SU-DHL-6 (cell line): ENCODE data around the gene PIAS2.

Experiments used
- H2AFZ ChIP-seq: fragments of 200-600 bp; sonication (generic); 2 replicates; pipeline ENCODE4 v1.6.1; 2014; ENCODE audit warnings: low read depth, mild to moderate bottlenecking, moderate library complexity, mixed read lengths, antibody characterized with exemption, low read length; ENCODE audit not compliant: severe bottlenecking
- H3F3A ChIP-seq: fragments of 200-600 bp; shearing (Covaris generic); 2 replicates; pipeline ENCODE4 v1.6.0; 2016; ENCODE audit warnings: antibody characterized with exemption, mild to moderate bottlenecking; ENCODE audit not compliant: insufficient read depth
- H3K27ac ChIP-seq: fragments of 200-600 bp; sonication (generic); 2 replicates; pipeline ENCODE4 v1.5.1; 2016; ENCODE audit warnings: low read depth, mild to moderate bottlenecking, low read length, moderate library complexity, mixed read lengths
- H3K27me3 ChIP-seq: fragments of 200-600 bp; sonication (generic), shearing (Covaris generic); 2 replicates; pipeline ENCODE4 v1.6.0; 2014; ENCODE audit warnings: mild to moderate bottlenecking, low read length
- H3K36me3 ChIP-seq: fragments of 200-600 bp; sonication (generic); 2 replicates; pipeline ENCODE4 v1.6.1; 2014; ENCODE audit warnings: mild to moderate bottlenecking, low read length, mixed read lengths
- H3K4me2 ChIP-seq: fragments of 300-600, 200-600 bp; shearing (Covaris generic), sonication (generic); 2 replicates; pipeline ENCODE4 v1.6.0; 2014; ENCODE audit warnings: low read length, low read depth, mild to moderate bottlenecking; ENCODE audit not compliant: poor library complexity, severe bottlenecking
- H3K4me3 ChIP-seq: fragments of 200-600 bp; sonication (generic); 2 replicates; pipeline ENCODE4 v1.5.1; 2014; ENCODE audit warnings: antibody characterized with exemption, low read length, mild to moderate bottlenecking, mixed read lengths; ENCODE audit not compliant: insufficient read depth, poor library complexity, severe bottlenecking
- H3K79me2 ChIP-seq: fragments of 200-600 bp; sonication (generic); 2 replicates; pipeline ENCODE4 v1.6.1; 2014; ENCODE audit warnings: mild to moderate bottlenecking, low read length, moderate library complexity; ENCODE audit not compliant: insufficient read depth
- H3K9ac ChIP-seq: fragments of 200-600 bp; sonication (generic); 2 replicates; pipeline ENCODE4 v1.7.0; 2014; ENCODE audit warnings: mild to moderate bottlenecking, low read length
- H3K9me2 ChIP-seq: fragments of 200-600 bp; sonication (generic); replicated peaks from 2 replicates; pipeline ENCODE4 v1.6.1; 2014; ENCODE audit warnings: low read length; ENCODE audit not compliant: insufficient read depth
- H3K9me3 ChIP-seq: fragments of 200-600 bp; sonication (generic); 2 replicates; pipeline ENCODE4 v1.6.1; 2014; ENCODE audit warnings: low read length, mixed read lengths; ENCODE audit not compliant: insufficient read depth
- H4K20me1 ChIP-seq: fragments of 200-600 bp; sonication (generic); 2 replicates; pipeline ENCODE4 v1.6.1; 2014; ENCODE audit warnings: low read depth, mild to moderate bottlenecking, antibody characterized with exemption, low read length, moderate library complexity, mixed read lengths
- CTCF ChIP-seq: fragments of 200-600 bp; sonication (generic); IDR thresholded peaks from one replicate; pipeline ENCODE4 v1.5.1; 2017; ENCODE audit warnings: antibody characterized with exemption, mild to moderate bottlenecking, low read length, moderate library complexity; ENCODE audit not compliant: insufficient read depth, poor library complexity, severe bottlenecking
- EZH2phosphoT487 ChIP-seq: fragments of 200-600 bp; sonication (generic), shearing (Covaris generic); conservative IDR thresholded peaks from 2 replicates; pipeline ENCODE4 v1.6.1; 2018; ENCODE audit warnings: mild to moderate bottlenecking, antibody characterized with exemption, low read length, moderate library complexity, mixed read lengths

Gene PIAS2

GRCh38 chr18:46958209-46958608 is 40.9 kb upstream of the PIAS2 start:
- H3K79me2 ChIP-seq, result no peaks in the 10 kb centered on the region
- H3F3A ChIP-seq, result no peaks in the 10 kb centered on the region
- no peak overlapping the region for H2AFZ ChIP-seq
- H3K36me3 ChIP-seq, result 0 out of 2 replicates have a peak, but pooled peaks cover 9% of the 10 kb centered on the region
- no peak overlapping the region for H3K4me2 ChIP-seq
- no peaks in the 10 kb centered on the region for H3K9me3 ChIP-seq
- no peaks in the 10 kb centered on the region for H3K9me2 ChIP-seq
- no peak overlapping the region for H3K4me3 ChIP-seq
- TF ChIP-seq CTCF, result no peak
- TF ChIP-seq EZH2phosphoT487, result no peak
- H4K20me1 ChIP-seq, result no peaks in the 10 kb centered on the region
- no peaks in the 10 kb centered on the region for H3K27me3 ChIP-seq
- H3K27ac ChIP-seq, result no peak overlapping the region
- no peak overlapping the region for H3K9ac ChIP-seq

- H3K4me3 ChIP-seq, result no peak overlapping the region
- H3K4me2 ChIP-seq, result no peak overlapping the region
- H3F3A ChIP-seq, result no peaks in the 10 kb centered on the region
- no peak overlapping the region for H3K27ac ChIP-seq
- TF ChIP-seq CTCF (no peak), EZH2phosphoT487 (no peak)
- no peaks in the 10 kb centered on the region for H4K20me1 ChIP-seq
- peaks cover 8% of the 10 kb centered on the region; the same call in 1 of the 2 replicates for H3K36me3 ChIP-seq
- no peaks in the 10 kb centered on the region for H3K9me3 ChIP-seq
- no peak overlapping the region for H2AFZ ChIP-seq
- H3K79me2 ChIP-seq, result no peaks in the 10 kb centered on the region
- H3K9ac ChIP-seq, result no peak overlapping the region
- no peaks in the 10 kb centered on the region for H3K9me2 ChIP-seq
- H3K27me3 ChIP-seq, result no peaks in the 10 kb centered on the region
Observed at GRCh38 chr18:46953195-46953594, 35.9 kb upstream of the PIAS2 start.

DNA sequence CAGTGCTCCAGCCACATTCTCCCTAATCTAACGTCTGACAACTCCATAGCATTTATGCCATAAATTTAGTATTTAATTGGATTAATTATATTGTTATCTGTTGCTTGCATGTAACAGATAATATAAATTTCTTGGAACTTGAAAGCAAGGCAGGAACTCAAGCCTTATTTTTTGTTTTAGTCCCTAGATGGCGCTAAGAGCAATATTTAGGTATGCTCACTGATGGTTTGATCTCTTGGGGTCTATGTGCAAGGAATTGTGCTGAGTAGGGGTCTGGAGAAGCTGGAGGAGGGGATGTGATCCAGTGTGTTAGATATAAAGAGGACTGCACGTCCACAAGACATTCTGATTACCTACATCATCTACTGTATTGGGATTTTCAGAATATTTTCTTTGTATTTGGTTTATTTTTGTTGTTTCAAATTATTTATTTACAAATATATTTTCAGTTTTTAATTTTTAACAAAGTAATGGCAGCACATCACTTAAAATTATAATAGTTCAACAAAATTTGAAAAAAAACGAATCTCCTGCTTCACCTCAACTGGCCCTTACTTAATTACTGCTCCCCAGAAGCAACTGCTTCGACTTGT is 32.9 kb upstream of the PIAS2 start:
- TF ChIP-seq EZH2phosphoT487, result no peak
- TF ChIP-seq CTCF, result peak; percentile 82
- Histone ChIP-seq H3K36me3 (peaks cover 8% of the 10 kb centered on the region; the same call in 1 of the 2 replicates), H2AFZ (no peak overlapping the region), H3K79me2 (no peaks in the 10 kb centered on the region), H3K27ac (no peak overlapping the region), H3K4me2 (no peak overlapping the region), H4K20me1 (no peaks in the 10 kb centered on the region), H3K27me3 (no peaks in the 10 kb centered on the region), H3K9me3 (no peaks in the 10 kb centered on the region), H3F3A (no peaks in the 10 kb centered on the region), H3K9ac (no peak overlapping the region), H3K4me3 (no peak overlapping the region), H3K9me2 (no peaks in the 10 kb centered on the region)
